Measurements from ENCODE around the gene PLD1.

GRCh38 chr3:171775943-171776342 is 34.3 kb downstream of the PLD1 start:
- TF ChIP-seq GATA2 (IDR thresholded peaks at IDR 0.05; ENCODE audit: low read depth, low read length) (no peak), GATA3 (IDR thresholded peaks at IDR 0.05; ENCODE audit: low read depth, low read length) (no peak)
